GM18505 (cell line): ENCODE measurements around the gene TLX1.

Experiments used
- ATAC-seq: cut with Tn5 transposase; IDR thresholded peaks from one replicate; pipeline ENCODE4 v1.9.1; 2021; ENCODE audit not compliant: unreplicated experiment
- POLR2A ChIP-seq: IDR thresholded peaks from 4 replicates; pipeline ENCODE4 v1.6.1; 2011; ENCODE audit warnings: borderline replicate concordance; ENCODE audit not compliant: insufficient read depth, insufficient read length; ENCODE audit errors: extremely low read depth

The TLX1 gene

DNA sequence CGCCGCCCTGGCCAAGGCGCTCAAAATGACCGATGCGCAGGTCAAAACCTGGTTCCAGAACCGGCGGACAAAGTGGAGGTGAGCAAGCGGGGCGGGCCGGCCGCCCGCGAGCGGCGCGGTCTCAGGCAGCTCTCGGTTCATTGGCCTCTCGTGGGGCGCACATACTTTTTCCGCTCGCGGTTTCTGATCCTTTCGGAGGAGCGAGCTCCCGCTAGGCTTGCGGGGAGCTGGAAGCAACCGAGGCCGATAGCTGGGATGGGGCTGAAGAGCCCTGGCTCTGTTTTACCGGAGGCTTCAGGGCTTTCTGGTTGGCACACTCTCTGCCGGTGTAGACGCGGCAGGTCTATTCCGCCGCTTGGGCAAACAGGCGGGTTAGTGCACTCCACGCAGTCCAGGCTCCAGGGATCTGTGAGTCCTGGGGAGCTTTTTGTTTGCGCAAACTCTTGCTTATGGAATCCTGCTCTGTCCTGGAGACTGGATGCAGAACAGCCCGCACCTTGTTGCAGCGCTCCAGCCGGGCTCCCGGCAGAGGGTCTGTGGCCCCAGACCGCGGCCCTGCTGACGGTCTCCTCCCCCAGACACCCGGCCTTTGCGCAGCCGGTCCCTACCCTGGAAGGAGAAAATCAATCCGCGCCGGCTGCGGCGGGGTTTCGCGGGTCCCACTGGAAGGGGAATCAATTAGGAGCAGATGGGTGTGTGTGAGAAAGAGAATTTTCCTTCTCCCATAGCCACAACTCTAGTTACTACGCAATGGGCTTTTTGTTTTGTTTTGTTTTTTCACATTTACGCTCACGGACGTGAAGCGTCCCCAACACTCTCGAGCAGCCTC, 3.4 kb downstream of the TLX1 start:
- ATAC-seq = no peak
- TF ChIP-seq POLR2A = no peak

DNA sequence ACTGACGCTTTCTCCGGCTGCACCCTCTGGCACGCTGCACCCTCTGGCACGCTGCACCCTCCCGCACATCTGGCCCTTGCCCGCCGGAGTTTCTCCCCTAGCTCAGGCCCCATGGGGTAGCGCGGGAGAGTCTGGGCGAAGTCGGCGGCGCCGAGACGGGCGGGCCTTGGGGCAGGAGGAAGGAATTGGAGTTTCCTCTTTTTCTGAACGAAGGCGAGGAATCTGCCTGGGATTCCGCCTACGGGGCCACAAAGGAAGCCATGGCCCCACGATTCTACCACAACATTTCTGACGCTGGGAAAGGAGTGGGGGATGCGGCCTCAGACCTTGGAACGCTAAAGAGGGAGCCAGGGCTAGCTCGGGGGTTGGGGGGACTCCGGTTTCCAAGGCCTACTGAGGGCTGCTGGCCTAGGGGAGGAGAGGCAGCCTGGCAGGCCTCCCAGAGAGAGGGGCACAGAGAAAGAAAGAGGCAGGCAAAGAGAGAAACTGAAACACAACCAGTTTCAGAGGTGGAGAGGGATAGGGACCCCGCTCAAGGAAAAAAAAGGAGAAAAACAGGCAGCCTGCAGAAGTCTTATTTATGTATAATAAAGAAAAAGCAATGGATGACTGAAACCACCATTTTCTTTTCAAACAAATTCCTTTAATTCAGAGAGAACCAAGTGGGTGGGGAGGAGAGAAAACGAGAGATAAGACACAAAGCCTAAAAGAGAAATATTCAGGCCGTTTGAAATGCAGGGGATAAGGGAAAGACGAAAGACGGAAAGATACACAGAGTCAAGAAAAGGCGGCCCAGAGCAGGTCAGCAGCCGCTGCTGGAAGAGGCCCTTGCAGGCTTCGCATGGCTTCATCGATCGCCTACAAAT, 4.3 kb downstream of the TLX1 start:
- ATAC-seq = no peak
- no peak for TF ChIP-seq POLR2A

DNA sequence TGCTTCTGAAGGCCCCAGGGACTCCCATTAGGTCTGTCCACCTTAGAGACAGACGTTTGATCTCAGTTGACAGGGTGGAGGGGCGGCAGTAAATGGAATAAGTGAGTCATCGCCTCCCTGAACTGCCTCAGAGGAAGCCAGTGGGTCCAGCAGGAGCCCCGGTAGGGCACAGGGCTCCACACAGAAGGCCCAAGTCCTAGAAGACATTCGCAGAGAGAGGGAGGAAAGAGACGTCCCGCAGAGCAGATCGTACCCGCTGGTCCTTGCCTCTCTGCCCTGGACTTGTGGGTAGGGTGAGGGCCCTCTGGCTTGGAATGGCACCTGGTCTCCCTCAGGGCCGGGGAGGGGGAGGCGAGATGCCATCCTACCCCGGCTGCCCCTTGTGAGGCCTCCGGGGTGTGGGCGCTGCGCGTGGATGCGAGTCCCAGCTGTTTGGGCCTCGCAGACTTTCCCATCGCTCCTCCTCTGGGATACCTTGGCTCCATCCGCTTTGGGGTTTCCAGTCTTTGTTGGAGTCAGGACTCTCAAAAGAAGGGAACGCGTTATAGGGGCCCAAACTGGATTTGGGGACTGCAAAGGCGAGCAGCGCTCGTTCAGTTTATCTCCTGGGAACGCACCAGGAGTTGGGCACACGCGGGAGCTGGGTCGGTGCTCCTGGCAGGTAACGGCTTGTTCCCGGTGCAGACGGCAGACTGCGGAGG, 5.1 kb downstream of the TLX1 start:
- TF ChIP-seq POLR2A = no peak
- ATAC-seq = no peak

DNA sequence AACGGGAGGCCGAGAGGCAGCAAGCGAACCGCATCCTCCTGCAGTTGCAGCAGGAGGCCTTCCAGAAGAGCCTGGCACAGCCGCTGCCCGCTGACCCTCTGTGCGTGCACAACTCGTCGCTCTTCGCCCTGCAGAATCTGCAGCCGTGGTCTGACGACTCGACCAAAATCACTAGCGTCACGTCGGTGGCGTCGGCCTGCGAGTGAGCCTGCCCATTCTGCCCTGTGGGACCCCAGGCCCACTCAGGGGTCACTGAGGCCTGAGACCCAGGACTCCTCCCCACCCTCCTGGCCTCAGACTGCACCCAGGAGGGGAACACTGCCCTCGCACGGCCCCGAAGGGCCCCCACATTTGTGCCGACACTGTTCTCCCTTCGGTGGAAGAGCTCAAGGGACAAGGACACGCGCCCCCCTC, 5.6 kb downstream of the TLX1 start:
- no peak for TF ChIP-seq POLR2A
- ATAC-seq = no peak

DNA sequence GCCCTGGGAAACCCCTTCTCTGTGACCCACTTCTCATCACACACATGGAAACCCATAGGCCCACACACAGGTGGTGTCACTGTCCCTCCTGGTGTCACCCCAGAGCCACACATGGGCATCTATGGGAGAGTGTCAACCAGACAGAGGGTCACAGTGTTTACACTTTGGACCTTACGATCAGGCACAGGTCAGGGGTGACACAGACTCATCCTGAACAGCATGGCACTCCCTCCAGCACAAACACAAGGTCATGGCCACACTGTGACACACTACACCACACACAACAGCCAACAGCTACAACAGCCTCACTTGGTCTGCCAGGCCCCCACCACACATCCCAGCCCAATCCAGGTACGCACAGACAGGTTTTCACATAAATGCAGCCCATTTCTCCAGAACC, 6.2 kb downstream of the TLX1 start:
- ATAC-seq = no peak
- TF ChIP-seq POLR2A = no peak

DNA sequence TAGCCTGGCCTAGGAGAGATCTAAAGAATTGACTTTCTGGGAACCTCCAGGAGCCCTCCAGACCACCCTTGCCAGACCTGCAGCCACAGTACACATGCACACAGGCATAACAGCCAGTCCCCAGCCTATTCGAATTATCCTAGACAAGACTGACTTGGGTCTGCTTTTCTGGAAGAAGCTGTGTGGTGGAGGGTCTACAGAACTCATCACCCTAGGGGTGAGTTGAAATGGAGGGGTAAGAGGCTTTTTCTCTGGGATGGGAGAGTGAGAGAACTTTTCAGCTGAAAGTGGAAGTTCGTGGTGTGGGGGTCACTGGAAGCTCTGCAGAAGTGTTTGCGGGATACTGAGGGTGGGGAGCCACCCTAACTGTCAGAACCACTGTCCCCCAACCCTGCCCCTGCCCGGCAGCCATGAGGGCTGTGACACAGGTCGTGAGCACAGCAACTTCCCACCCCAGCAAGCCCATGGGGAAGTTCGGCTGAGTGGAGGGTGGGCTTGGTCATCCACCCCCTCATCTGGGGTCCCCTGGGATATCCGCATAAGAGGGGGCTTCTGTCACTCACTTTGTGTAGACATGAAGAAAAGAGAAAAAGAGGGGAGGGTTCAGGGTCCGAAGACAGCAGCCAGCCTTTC, 7.8 kb downstream of the TLX1 start:
- no peak for ATAC-seq
- no peak for TF ChIP-seq POLR2A

DNA sequence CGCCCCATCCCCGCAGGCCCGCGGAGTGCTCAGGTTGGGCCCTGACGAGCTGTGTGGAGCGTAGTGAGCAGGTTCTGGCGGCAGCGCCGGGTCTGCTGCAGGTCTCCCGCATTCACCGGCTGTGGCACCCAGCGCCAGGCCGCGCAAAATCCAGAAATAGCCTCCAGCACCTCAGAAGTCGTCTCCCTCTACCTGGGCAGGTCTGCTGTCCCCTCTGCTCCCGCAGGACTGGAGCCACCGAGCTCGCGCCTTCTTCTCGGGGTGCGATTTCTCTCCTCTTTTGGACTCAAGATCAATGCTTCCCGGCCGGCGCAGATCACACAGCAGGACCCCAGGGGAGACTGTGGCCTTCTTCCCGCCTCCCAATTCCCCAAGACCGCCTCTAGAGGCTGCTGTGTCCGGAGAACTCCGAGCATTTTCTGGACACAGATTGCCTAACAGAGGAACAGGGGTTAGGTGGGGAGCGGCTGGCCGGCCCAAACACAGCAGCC, 8.4 kb downstream of the TLX1 start:
- TF ChIP-seq POLR2A = no peak
- no peak for ATAC-seq

DNA sequence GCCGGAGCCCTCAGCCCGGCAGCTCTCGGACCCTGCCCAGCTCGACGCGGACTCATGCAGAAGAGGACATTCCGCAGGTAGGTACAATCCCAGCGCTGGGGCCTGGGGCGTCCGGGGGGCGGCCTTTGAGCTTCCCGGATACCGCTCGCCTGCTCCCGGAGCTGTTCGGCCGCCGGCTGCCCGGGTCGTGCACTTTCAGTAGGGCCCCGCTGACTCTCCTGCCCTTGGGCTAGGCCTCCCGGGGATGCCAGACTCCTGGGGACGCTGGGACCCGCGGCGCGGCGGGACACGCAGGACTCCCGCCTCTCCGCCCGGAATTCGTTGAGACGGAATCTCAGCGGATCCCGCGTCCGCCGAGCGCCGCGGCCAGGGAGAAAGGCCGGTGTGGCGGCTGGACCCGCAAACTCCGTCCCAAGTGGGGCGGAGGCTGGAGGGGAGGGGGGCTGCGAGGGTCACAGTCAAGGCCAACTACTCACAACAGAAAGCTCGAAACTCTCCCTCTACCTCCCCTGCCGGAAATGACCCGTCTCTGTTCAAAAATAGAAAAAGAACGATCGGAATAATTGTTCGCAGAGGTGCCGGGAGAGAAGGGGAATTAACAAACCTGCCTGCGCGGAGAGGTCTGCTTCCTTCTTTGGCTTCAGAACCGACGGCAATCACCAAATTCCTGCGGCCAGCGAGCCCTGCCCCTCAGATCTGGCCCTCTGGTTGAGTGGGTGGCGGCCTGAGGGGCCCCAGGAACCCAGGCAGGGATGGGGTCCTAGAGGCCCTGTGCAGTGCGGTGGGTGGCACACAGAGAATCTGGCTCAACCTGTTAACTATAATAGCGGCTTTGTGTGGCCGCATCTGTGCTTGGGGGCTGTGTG, 9.2 kb downstream of the TLX1 start:
- no peak for ATAC-seq

DNA sequence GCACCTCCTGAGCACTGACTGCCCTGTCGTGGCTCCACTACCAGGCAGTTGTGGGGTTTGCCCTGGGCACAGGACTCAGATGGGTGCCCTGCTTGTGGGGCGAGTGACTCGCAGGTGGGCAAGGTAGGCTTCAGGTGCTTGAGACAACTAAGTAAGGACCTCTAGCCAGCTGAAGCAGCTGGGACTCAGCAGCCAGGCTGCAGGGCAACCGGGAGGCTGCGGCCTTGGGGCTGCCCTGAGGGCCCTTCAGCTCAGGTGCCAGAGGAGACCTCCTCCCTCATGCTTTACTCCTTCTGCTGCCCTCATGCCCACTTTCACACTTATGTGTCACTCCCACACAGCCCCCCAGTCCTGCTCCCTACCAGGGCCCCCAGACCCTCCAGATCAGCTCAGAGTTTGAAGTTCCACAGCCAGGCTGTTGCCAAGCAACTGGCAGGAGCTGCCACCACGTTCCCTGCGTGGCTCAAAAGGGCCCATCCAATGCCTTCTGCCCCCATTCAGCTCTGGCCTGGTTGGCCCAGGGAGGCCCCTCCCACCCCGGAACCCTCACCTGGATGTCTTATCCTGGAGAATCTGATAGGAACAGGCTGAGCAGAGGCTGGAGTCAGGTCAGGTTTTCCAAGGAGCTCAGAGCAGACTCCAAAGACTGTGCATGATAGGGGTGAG, 10.0 kb downstream of the TLX1 start:
- ATAC-seq = no peak
- TF ChIP-seq POLR2A = no peak

More for the DNA sequence above, 9.2 kb downstream of the TLX1 start:
- no peak for TF ChIP-seq POLR2A

DNA sequence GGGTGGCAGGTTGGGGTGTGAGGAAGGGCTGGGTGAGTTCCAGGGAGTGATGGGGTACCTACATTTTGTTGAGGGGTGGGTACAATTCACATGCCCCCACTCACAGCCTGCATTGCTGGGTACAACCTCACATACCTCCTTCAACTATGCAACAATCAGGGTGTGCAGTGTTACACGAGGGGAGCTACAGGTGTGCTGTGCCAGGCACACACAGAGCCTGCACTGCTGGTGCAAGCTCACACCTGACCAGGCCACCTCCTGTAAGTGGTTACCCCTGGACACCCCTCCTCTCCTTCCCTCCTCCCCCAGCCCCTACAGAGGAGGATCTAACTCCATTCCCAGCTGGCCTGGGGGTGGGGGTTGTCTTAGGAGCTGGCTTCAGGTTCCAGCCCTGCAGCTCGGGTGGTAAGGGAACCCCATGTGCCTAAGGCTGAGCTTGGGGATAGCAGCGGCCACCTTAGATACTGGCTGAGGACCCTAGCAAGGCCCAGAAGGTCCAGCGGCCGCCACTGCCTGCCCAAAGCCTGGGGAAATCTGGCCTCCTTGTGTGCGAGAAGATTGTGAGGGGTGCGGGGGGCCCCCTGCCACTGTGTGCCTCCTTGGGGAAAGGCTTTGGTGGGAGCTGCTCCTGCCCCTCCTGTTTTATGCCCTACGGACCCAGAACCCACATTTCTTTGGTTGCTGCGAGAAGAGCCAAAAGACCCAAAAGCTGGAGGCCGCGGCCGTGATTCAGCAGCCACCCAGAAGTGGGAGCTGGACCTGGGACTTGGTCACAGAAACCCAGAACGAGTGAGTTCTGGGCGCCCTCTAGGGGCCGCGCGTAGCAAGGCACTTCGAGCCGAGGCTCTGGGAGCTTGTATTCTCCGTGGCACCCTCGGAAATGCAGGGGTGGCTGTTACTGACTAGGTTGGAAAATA, 10.8 kb downstream of the TLX1 start:
- TF ChIP-seq POLR2A = no peak
- no peak for ATAC-seq
